DOHH2 (cell line): ENCODE results near the gene ACTMAP.

ENCODE experiments used
- H3F3A ChIP-seq: fragments of 200-600 bp; sonication (generic), shearing (Covaris generic); 2 replicates; pipeline ENCODE4 v1.6.0; 2016; ENCODE audit warnings: antibody characterized with exemption, mild to moderate bottlenecking; ENCODE audit not compliant: control insufficient read depth, insufficient read depth
- H3K27ac ChIP-seq: fragments of 200-600 bp; sonication (generic); 2 replicates; pipeline ENCODE4 v1.5.1; 2014; ENCODE audit warnings: low read depth, mild to moderate bottlenecking, low read length, moderate library complexity
- H3K27me3 ChIP-seq: fragments of 200-600 bp; sonication (generic); 2 replicates; pipeline ENCODE4 v1.6.1; 2014; ENCODE audit warnings: mild to moderate bottlenecking, low read length, mixed read lengths; ENCODE audit not compliant: control insufficient read depth
- H3K36me3 ChIP-seq: fragments of 200-600 bp; sonication (generic); 2 replicates; pipeline ENCODE4 v1.6.1; 2014; ENCODE audit warnings: mild to moderate bottlenecking, low read length, moderate library complexity, mixed read lengths; ENCODE audit not compliant: control insufficient read depth
- H3K4me1 ChIP-seq: fragments of 200-600 bp; sonication (generic); 2 replicates; pipeline ENCODE4 v1.6.1; 2014; ENCODE audit warnings: mild to moderate bottlenecking, low read length, mixed read lengths; ENCODE audit not compliant: control insufficient read depth
- H3K4me2 ChIP-seq: fragments of 200-600 bp; sonication (generic); 2 replicates; pipeline ENCODE4 v1.6.0; 2014; ENCODE audit warnings: mild to moderate bottlenecking, low read length, moderate library complexity
- H3K4me3 ChIP-seq: fragments of 200-600 bp; sonication (generic); 2 replicates; pipeline ENCODE4 v1.5.1; 2014; ENCODE audit warnings: mild to moderate bottlenecking, low read length, mixed read lengths
- H3K79me2 ChIP-seq: fragments of 200-600 bp; sonication (generic); 2 replicates; pipeline ENCODE4 v1.6.1; 2014; ENCODE audit warnings: mild to moderate bottlenecking, low read length, mixed read lengths; ENCODE audit not compliant: control insufficient read depth
- H3K9me2 ChIP-seq: fragments of 200-600 bp; sonication (generic); replicated peaks from 2 replicates; pipeline ENCODE4 v1.6.1; 2014; ENCODE audit warnings: mild to moderate bottlenecking, low read length, mixed read lengths; ENCODE audit not compliant: control insufficient read depth
- H3K9me3 ChIP-seq: fragments of 200-600 bp; sonication (generic); 2 replicates; pipeline ENCODE4 v1.6.1; 2014; ENCODE audit warnings: antibody characterized with exemption, low read length, mixed read lengths; ENCODE audit not compliant: control insufficient read depth, insufficient read depth
- H4K20me1 ChIP-seq: fragments of 200-600 bp; sonication (generic); 2 replicates; pipeline ENCODE4 v1.6.0; 2014; ENCODE audit warnings: low read depth, mild to moderate bottlenecking, antibody characterized with exemption, low read length, moderate library complexity; ENCODE audit not compliant: control insufficient read depth, insufficient read depth
- CTCF ChIP-seq: fragments of 200-600 bp; sonication (generic); IDR thresholded peaks from one replicate; pipeline ENCODE4 v1.5.1; 2014; ENCODE audit warnings: antibody characterized with exemption, mild to moderate bottlenecking, low read depth, low read length; ENCODE audit not compliant: poor library complexity, severe bottlenecking
- EZH2phosphoT487 ChIP-seq: fragments of 200-600 bp; sonication (generic); IDR thresholded peaks from 2 replicates; pipeline ENCODE4 v1.6.1; 2017; ENCODE audit warnings: borderline replicate concordance, mild to moderate bottlenecking, antibody characterized with exemption, low read length, moderate library complexity, mixed read lengths

The ACTMAP gene

DNA sequence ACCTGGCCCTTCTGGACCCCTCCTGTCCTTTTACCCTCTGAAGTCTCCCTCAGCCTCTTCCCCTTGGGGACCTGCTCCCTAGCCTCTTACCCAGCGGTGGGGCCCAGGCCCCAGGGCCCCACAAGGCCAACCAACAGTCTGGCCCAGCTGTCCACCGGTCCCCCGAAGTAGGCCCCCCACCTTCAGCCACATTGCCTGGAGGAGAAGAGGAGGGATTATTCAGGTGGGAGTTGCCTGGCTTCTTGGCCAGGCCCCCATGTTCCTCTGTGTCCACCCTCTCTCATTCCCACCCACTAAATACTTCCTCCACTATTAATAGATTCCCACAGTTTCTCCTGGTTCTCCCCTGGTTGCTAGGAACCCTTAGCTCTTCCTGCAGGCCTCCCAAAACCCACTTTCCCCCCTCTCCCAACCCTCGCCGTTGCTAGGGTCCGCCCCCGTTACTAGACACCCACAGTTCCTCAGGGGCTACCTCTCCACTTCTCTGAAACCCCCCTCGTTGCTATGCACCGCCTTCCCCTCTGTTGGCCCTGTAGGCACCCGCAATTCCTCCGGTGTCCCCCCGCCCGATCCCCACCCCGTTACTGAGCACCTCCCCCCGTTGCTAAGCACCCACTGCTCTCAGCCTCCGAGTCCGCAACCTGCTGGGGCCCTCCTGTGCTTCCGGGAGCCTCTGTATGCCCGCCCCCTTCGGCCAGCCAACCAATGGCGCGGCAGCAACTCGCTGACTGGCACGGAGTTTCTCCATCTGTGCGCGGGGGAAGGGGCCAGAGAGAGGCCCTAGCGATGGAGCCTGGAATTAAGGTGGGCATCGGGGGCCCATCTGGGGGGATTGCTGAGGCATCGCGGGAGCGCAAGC is 35.6 kb downstream of the ACTMAP start:
- H3K4me3 ChIP-seq = peak overlapping the region; percentile 78
- peak overlapping the region; percentile 57 for H3K27ac ChIP-seq
- no peaks in the 10 kb centered on the region for H3F3A ChIP-seq
- H3K36me3 ChIP-seq = peaks cover 9% of the 10 kb centered on the region
- H3K9me2 ChIP-seq = no peaks in the 10 kb centered on the region
- H3K79me2 ChIP-seq = peaks cover 37% of the 10 kb centered on the region
- no peaks in the 10 kb centered on the region for H3K9me3 ChIP-seq
- H4K20me1 ChIP-seq = no peaks in the 10 kb centered on the region
- H3K4me2 ChIP-seq = peak overlapping the region; percentile 97
- peak; percentile 20 for TF ChIP-seq CTCF
- TF ChIP-seq EZH2phosphoT487 = no peak
- H3K27me3 ChIP-seq = no peaks in the 10 kb centered on the region
- peaks cover 40% of the 10 kb centered on the region for H3K4me1 ChIP-seq

- TF ChIP-seq EZH2phosphoT487 (no peak), CTCF (no peak)
- H3K36me3 ChIP-seq = peaks cover 12% of the 10 kb centered on the region
- no peaks in the 10 kb centered on the region for H3F3A ChIP-seq
- H3K4me1 ChIP-seq = peaks cover 33% of the 10 kb centered on the region
- H3K27me3 ChIP-seq = no peaks in the 10 kb centered on the region
- H3K9me3 ChIP-seq = no peaks in the 10 kb centered on the region
- H3K4me2 ChIP-seq = peak overlapping the region; percentile 97; the same call in 1 of the 2 replicates
- no peaks in the 10 kb centered on the region for H4K20me1 ChIP-seq
- peaks cover 35% of the 10 kb centered on the region for H3K79me2 ChIP-seq
- peak overlapping the region; percentile 78 for H3K4me3 ChIP-seq
- no peaks in the 10 kb centered on the region for H3K9me2 ChIP-seq
- H3K27ac ChIP-seq = no peak overlapping the region
Measured at GRCh38 chr19:40713939-40714338, 36.3 kb downstream of the ACTMAP start.

GRCh38 chr19:40709817-40710216 is 40.5 kb downstream of the ACTMAP start:
- Histone ChIP-seq H4K20me1 (no peaks in the 10 kb centered on the region), H3K79me2 (peaks cover 4% of the 10 kb centered on the region), H3F3A (no peaks in the 10 kb centered on the region; the same call in 1 of the 2 replicates), H3K4me3 (no peak overlapping the region), H3K27ac (no peak overlapping the region), H3K9me3 (no peaks in the 10 kb centered on the region), H3K9me2 (no peaks in the 10 kb centered on the region), H3K4me1 (peaks cover 5% of the 10 kb centered on the region), H3K27me3 (no peaks in the 10 kb centered on the region), H3K36me3 (peaks cover 23% of the 10 kb centered on the region), H3K4me2 (no peak overlapping the region)
- TF ChIP-seq CTCF (no peak), EZH2phosphoT487 (no peak)
